Neural cell (in vitro differentiated cells): ENCODE data around the gene SP6. TPM values are rescaled to one million over a fixed set of nuclear protein-coding genes. Genes with fewer than 3 reads are reported as not detected.

Experiments used
- H2AFZ ChIP-seq: fragments of 200-600, 300-800 bp; sonication (generic), shearing (Covaris generic); 2 replicates; pipeline ENCODE4 v1.6.0; 2014; ENCODE audit warnings: low read depth, mild to moderate bottlenecking, antibody characterized with exemption, low read length, moderate library complexity
- H3F3A ChIP-seq: fragments of 200-600 bp; shearing (Covaris generic); 2 replicates; pipeline ENCODE4 v1.6.1; 2016; ENCODE audit warnings: mild to moderate bottlenecking, moderate library complexity, mixed read lengths, antibody characterized with exemption, low read length; ENCODE audit not compliant: insufficient read depth, poor library complexity, severe bottlenecking
- H3K27ac ChIP-seq: fragments of 200-600, 300-800 bp; sonication (generic), shearing (Covaris generic); 2 replicates; pipeline ENCODE4 v1.5.1; 2014; ENCODE audit warnings: mild to moderate bottlenecking, low read length, moderate library complexity
- H3K27me3 ChIP-seq: fragments of 300-800, 200-600 bp; sonication (generic), shearing (Covaris generic); 2 replicates; pipeline ENCODE4 v1.6.0; 2014; ENCODE audit warnings: mild to moderate bottlenecking, low read depth, low read length, moderate library complexity; ENCODE audit not compliant: insufficient read depth
- H3K36me3 ChIP-seq: fragments of 300-800, 200-600 bp; sonication (generic), shearing (Covaris generic); 2 replicates; pipeline ENCODE4 v1.5.1; 2014; ENCODE audit warnings: mild to moderate bottlenecking, antibody characterized with exemption, low read length, moderate library complexity; ENCODE audit not compliant: insufficient read depth
- H3K4me2 ChIP-seq: fragments of 300-800, 200-600 bp; sonication (generic), shearing (Covaris generic); 2 replicates; pipeline ENCODE4 v1.6.0; 2014; ENCODE audit warnings: mild to moderate bottlenecking, low read length
- H3K4me3 ChIP-seq: fragments of 300-800, 200-600 bp; sonication (generic), shearing (Covaris generic); 2 replicates; pipeline ENCODE4 v1.5.1; 2014; ENCODE audit warnings: mild to moderate bottlenecking, low read length, moderate library complexity
- H3K79me2 ChIP-seq: fragments of 200-600 bp; shearing (Covaris generic); replicated peaks from 2 replicates; pipeline ENCODE4 v1.6.0; 2014; ENCODE audit warnings: mild to moderate bottlenecking, low read length, moderate library complexity; ENCODE audit not compliant: insufficient read depth
- H3K9ac ChIP-seq: fragments of 300-800, 200-600 bp; sonication (generic), shearing (Covaris generic); 2 replicates; pipeline ENCODE4 v1.6.1; 2016; ENCODE audit warnings: mild to moderate bottlenecking, low read length, mixed read lengths
- H3K9me2 ChIP-seq: fragments of 200-600 bp; shearing (Covaris generic); 2 replicates; pipeline ENCODE4 v1.6.1; 2016; ENCODE audit warnings: mild to moderate bottlenecking, low read length, mixed read lengths; ENCODE audit not compliant: insufficient read depth
- H3K9me3 ChIP-seq: fragments of 200-600, 300-800 bp; sonication (generic), shearing (Covaris generic); 2 replicates; pipeline ENCODE4 v1.6.1; 2016; ENCODE audit warnings: mild to moderate bottlenecking, mixed run types, low read length, moderate library complexity, mixed read lengths
- H4K20me1 ChIP-seq: fragments of 200-600 bp; shearing (Covaris generic); 2 replicates; pipeline ENCODE4 v1.6.1; 2016; ENCODE audit warnings: mild to moderate bottlenecking, mixed run types; ENCODE audit not compliant: insufficient read depth
- EP300 ChIP-seq: fragments of 450-650 bp; conservative IDR thresholded peaks from 2 replicates; pipeline ENCODE4 v1.6.1; 2014; ENCODE audit warnings: antibody characterized with exemption, mild to moderate bottlenecking, moderate library complexity; ENCODE audit not compliant: poor library complexity, severe bottlenecking
- EZH2 ChIP-seq: fragments of 200-600, 300-800 bp; shearing (Covaris generic), sonication (generic); IDR thresholded peaks from 2 replicates; pipeline ENCODE4 v1.6.1; 2014; ENCODE audit warnings: antibody characterized with exemption, low read length, borderline replicate concordance, mild to moderate bottlenecking; ENCODE audit not compliant: insufficient read depth, poor library complexity, severe bottlenecking
- MXI1 ChIP-seq: fragments of 450-650 bp; conservative IDR thresholded peaks from 2 replicates; pipeline ENCODE4 v1.6.1; 2014; ENCODE audit warnings: antibody characterized with exemption, mild to moderate bottlenecking; ENCODE audit not compliant: poor library complexity, severe bottlenecking
- POLR2AphosphoS5 ChIP-seq: IDR thresholded peaks from 2 replicates; pipeline ENCODE4 v1.6.1; 2012
- RAD21 ChIP-seq: fragments of 450-650 bp; conservative IDR thresholded peaks from 2 replicates; pipeline ENCODE4 v1.6.1; 2014; ENCODE audit warnings: antibody characterized with exemption, mild to moderate bottlenecking, moderate library complexity
- REST ChIP-seq: IDR thresholded peaks from 2 replicates; pipeline ENCODE4 v1.6.1; 2012; ENCODE audit warnings: borderline replicate concordance
- SMC3 ChIP-seq: fragments of 450-650 bp; conservative IDR thresholded peaks from 2 replicates; pipeline ENCODE4 v1.6.1; 2014; ENCODE audit warnings: antibody characterized with exemption, mild to moderate bottlenecking, moderate library complexity; ENCODE audit not compliant: poor library complexity
- TAF1 ChIP-seq: IDR thresholded peaks from 2 replicates; pipeline ENCODE4 v1.6.1; 2012; ENCODE audit warnings: low read depth
- polyA plus RNA-seq: library from polyadenylated mRNA; depleted of rRNA; stranded (reverse); fragments of >200 nt; gene quantifications from 2 replicates; pipeline ENCODE4 v1.2.3, GENCODE V29; 2014
- TF ChIP-seq, protein P1 (sequence below): fragments of 450-650 bp; IDR thresholded peaks from 2 replicates; pipeline ENCODE4 v1.5.1; 2014; ENCODE audit warnings: antibody characterized with exemption, mild to moderate bottlenecking, moderate library complexity; ENCODE audit not compliant: poor library complexity, severe bottlenecking

The SP6 gene
- polyA plus RNA-seq, 1 donor from 2014 or later = 0.42 TPM

GRCh38 chr17:47884427-47884740 lies 33.4 kb upstream of the SP6 start:
- H4K20me1 ChIP-seq = no peaks in the 10 kb centered on the region
- H3K4me2 ChIP-seq = no peak overlapping the region
- no peak overlapping the region for H3K27ac ChIP-seq
- H3K27me3 ChIP-seq = no peaks in the 10 kb centered on the region
- no peaks in the 10 kb centered on the region for H3K36me3 ChIP-seq
- no peak overlapping the region for H2AFZ ChIP-seq
- H3K9me2 ChIP-seq = no peaks in the 10 kb centered on the region
- H3K4me3 ChIP-seq = no peak overlapping the region
- H3K79me2 ChIP-seq = no peaks in the 10 kb centered on the region
- H3K9me3 ChIP-seq = no peaks in the 10 kb centered on the region
- no peak overlapping the region for H3K9ac ChIP-seq
- TF ChIP-seq EZH2 (no peak), EP300 (no peak), SMC3 (no peak), TAF1 (no peak), MXI1 (no peak), RAD21 (no peak), POLR2AphosphoS5 (no peak), REST (no peak)
- TF ChIP-seq, protein P1, sequence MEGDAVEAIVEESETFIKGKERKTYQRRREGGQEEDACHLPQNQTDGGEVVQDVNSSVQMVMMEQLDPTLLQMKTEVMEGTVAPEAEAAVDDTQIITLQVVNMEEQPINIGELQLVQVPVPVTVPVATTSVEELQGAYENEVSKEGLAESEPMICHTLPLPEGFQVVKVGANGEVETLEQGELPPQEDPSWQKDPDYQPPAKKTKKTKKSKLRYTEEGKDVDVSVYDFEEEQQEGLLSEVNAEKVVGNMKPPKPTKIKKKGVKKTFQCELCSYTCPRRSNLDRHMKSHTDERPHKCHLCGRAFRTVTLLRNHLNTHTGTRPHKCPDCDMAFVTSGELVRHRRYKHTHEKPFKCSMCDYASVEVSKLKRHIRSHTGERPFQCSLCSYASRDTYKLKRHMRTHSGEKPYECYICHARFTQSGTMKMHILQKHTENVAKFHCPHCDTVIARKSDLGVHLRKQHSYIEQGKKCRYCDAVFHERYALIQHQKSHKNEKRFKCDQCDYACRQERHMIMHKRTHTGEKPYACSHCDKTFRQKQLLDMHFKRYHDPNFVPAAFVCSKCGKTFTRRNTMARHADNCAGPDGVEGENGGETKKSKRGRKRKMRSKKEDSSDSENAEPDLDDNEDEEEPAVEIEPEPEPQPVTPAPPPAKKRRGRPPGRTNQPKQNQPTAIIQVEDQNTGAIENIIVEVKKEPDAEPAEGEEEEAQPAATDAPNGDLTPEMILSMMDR = no peak
- H3F3A ChIP-seq = no peaks in the 10 kb centered on the region

- H3K4me3 ChIP-seq = no peak overlapping the region
- no peak overlapping the region for H2AFZ ChIP-seq
- no peaks in the 10 kb centered on the region for H3F3A ChIP-seq
- no peaks in the 10 kb centered on the region for H3K79me2 ChIP-seq
- H3K27me3 ChIP-seq = no peaks in the 10 kb centered on the region
- H3K9me3 ChIP-seq = no peaks in the 10 kb centered on the region
- no peak overlapping the region for H3K27ac ChIP-seq
- H4K20me1 ChIP-seq = no peaks in the 10 kb centered on the region
- no peaks in the 10 kb centered on the region for H3K9me2 ChIP-seq
- H3K4me2 ChIP-seq = no peak overlapping the region
- H3K9ac ChIP-seq = no peak overlapping the region
- H3K36me3 ChIP-seq = no peaks in the 10 kb centered on the region
- TF ChIP-seq MXI1 (no peak), EZH2 (no peak), REST (no peak), EP300 (no peak), TAF1 (no peak), RAD21 (no peak), POLR2AphosphoS5 (no peak)
- TF ChIP-seq, protein P1 = no peak
Observed at GRCh38 chr17:47883589-47884426, 32.8 kb upstream of the SP6 start.
